ENCODE measurements around the gene DAPK2. TPM values are rescaled to one million over a fixed set of nuclear protein-coding genes. Genes with fewer than 3 reads are reported as not detected.

The DAPK2 gene
- total and polyA plus RNA-seq, 2 donors (not counting 1 experiment from before 2014, with no cell fraction given) = 14.4 to 21.4 TPM

DNA sequence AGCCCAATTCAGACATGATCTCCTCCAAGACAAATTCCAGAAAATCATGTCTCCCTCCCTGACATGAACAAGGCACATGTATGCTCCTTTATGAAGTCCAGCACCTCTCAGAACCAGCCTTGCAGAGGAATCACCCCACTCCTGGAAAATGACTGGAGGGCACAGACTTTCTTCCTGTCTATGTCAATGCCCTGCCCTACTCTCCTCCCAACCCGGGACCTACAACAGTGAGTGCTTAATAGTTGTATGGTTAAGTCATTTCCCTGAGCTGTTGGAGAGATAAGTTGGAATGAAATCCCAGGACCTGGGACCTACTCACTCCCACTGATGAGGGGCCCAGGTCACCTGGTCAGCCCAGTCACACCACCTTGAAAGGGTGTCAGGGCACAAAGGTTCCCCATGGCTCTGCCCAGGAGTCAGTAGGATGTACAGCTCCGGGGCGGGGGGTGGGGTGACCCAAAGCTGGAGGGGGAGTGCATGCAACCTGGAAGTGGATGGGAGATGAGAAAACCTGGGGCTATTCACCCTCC lies 132.4 kb downstream of the DAPK2 start:
- Histone ChIP-seq H3K27ac (ENCODE audit: insufficient read depth, low read length) (no peak overlapping the region), H3K4me3 (replicated peaks in 1 of 4; ENCODE audit: control extremely low read depth in 1 of 4, insufficient read depth in 1 of 4, low read depth in 3 of 4, low read length in 4 of 4) (no peak overlapping the region), H3K4me1 (ENCODE audit: control insufficient read depth, extremely low read depth, insufficient read depth, low read length) (peaks cover 14% of the 10 kb centered on the region), H4K20me1 (ENCODE audit: control insufficient read depth, extremely low read depth, insufficient read depth, low read length) (no peaks in the 10 kb centered on the region), H3K27me3 (ENCODE audit: control insufficient read depth, insufficient read depth, low read length) (peaks cover 2% of the 10 kb centered on the region), H3K9me3 (ENCODE audit: control insufficient read depth, insufficient read depth, low read depth, low read length) (no peaks in the 10 kb centered on the region), H3K9ac (ENCODE audit: insufficient read depth, low read length) (no peak overlapping the region), H3K4me2 (ENCODE audit: extremely low read depth, insufficient read depth, low read length) (no peak overlapping the region), H2AFZ (ENCODE audit: low read length) (no peak overlapping the region), H3K36me3 (ENCODE audit: control insufficient read depth, insufficient read depth, low read length) (no peaks in the 10 kb centered on the region), H3K79me2 (ENCODE audit: control insufficient read depth, insufficient read depth, low read length) (no peaks in the 10 kb centered on the region)
- TF ChIP-seq EZH2 (IDR thresholded peaks at IDR 0.05; ENCODE audit: low read length, missing control alignments) = no peak
- TF ChIP-seq, protein P1, sequence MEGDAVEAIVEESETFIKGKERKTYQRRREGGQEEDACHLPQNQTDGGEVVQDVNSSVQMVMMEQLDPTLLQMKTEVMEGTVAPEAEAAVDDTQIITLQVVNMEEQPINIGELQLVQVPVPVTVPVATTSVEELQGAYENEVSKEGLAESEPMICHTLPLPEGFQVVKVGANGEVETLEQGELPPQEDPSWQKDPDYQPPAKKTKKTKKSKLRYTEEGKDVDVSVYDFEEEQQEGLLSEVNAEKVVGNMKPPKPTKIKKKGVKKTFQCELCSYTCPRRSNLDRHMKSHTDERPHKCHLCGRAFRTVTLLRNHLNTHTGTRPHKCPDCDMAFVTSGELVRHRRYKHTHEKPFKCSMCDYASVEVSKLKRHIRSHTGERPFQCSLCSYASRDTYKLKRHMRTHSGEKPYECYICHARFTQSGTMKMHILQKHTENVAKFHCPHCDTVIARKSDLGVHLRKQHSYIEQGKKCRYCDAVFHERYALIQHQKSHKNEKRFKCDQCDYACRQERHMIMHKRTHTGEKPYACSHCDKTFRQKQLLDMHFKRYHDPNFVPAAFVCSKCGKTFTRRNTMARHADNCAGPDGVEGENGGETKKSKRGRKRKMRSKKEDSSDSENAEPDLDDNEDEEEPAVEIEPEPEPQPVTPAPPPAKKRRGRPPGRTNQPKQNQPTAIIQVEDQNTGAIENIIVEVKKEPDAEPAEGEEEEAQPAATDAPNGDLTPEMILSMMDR (conservative IDR thresholded peaks at IDR 0.05 in 1 of 2, IDR thresholded peaks at IDR 0.05 in 1 of 2; ENCODE audit: low read depth in 1 of 2, low read length in 2 of 2) = no peak
- no peak for DNase-seq (ENCODE audit: low read depth in 2 of 2)

DNA sequence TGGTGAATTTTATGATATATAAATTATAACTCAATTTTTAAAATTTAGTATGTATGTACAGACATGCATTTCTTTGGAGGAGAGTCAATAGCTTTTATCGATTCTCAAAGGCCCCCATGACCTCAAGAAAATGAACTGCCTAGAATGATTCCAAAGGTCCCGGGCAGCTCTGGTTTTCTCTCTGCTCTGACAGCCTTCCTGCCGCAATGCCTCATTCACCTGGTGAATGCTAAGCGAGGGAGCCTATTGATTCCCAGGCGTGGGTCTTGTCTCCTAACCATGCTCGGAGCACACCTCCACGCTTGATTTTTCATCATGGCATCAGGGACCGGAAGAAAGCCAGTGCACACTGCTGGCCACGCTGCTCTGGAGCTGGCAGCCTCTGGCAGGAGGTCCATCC lies 132.9 kb downstream of the DAPK2 start:
- Histone ChIP-seq H3K9ac (ENCODE audit: insufficient read depth, low read length) (no peak overlapping the region), H3K4me3 (replicated peaks in 1 of 4; ENCODE audit: control extremely low read depth in 1 of 4, insufficient read depth in 1 of 4, low read depth in 3 of 4, low read length in 4 of 4) (no peak overlapping the region), H3K27ac (ENCODE audit: insufficient read depth, low read length) (no peak overlapping the region), H3K79me2 (ENCODE audit: control insufficient read depth, insufficient read depth, low read length) (no peaks in the 10 kb centered on the region), H3K36me3 (ENCODE audit: control insufficient read depth, insufficient read depth, low read length) (no peaks in the 10 kb centered on the region), H3K9me3 (ENCODE audit: control insufficient read depth, insufficient read depth, low read depth, low read length) (no peaks in the 10 kb centered on the region), H3K27me3 (ENCODE audit: control insufficient read depth, insufficient read depth, low read length) (peaks cover 2% of the 10 kb centered on the region), H2AFZ (ENCODE audit: low read length) (no peak overlapping the region), H4K20me1 (ENCODE audit: control insufficient read depth, extremely low read depth, insufficient read depth, low read length) (no peaks in the 10 kb centered on the region), H3K4me2 (ENCODE audit: extremely low read depth, insufficient read depth, low read length) (no peak overlapping the region), H3K4me1 (ENCODE audit: control insufficient read depth, extremely low read depth, insufficient read depth, low read length) (peaks cover 14% of the 10 kb centered on the region)
- DNase-seq (ENCODE audit: low read depth in 2 of 2) = no peak
- TF ChIP-seq, protein P1 (conservative IDR thresholded peaks at IDR 0.05 in 1 of 2, IDR thresholded peaks at IDR 0.05 in 1 of 2; ENCODE audit: low read depth in 1 of 2, low read length in 2 of 2) = no peak
- no peak for TF ChIP-seq EZH2 (IDR thresholded peaks at IDR 0.05; ENCODE audit: low read length, missing control alignments)

DNA sequence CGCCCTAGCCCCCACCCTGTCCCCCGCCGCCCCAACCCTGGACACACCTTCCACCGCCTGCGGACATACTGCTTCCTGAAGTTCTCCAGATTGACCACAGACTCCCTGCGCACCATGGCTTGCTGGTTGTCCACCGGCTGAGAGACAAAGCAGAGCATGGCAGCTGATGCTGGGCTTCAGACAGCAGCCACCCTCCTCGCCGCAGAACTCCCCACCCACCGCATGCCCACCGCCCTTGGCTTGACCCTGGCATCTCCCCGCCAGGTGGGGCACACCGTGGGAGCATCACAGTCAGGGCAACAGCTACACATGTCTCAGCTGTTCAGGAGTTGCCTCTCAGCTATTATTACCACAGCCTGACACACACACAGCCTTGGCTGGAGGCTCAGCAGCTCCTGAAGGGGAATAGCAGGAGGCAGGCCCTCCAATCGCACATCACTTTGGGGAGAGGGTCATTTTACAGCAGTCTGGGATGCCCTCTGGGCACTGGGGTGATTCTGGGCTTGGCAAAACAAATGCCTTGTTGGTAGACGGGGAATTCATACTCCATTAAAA lies 134.1 kb downstream of the DAPK2 start:
- H3K9ac ChIP-seq (ENCODE audit: insufficient read depth, low read length) = peak overlapping the region; percentile 2

More for the DNA sequence above, 134.1 kb downstream of the DAPK2 start:
- Histone ChIP-seq H3K27ac (ENCODE audit: insufficient read depth, low read length) (no peak overlapping the region), H3K4me2 (ENCODE audit: extremely low read depth, insufficient read depth, low read length) (no peak overlapping the region), H3K9me3 (ENCODE audit: control insufficient read depth, insufficient read depth, low read depth, low read length) (no peaks in the 10 kb centered on the region), H2AFZ (ENCODE audit: low read length) (no peak overlapping the region), H3K36me3 (ENCODE audit: control insufficient read depth, insufficient read depth, low read length) (no peaks in the 10 kb centered on the region), H4K20me1 (ENCODE audit: control insufficient read depth, extremely low read depth, insufficient read depth, low read length) (no peaks in the 10 kb centered on the region), H3K27me3 (ENCODE audit: control insufficient read depth, insufficient read depth, low read length) (peaks cover 2% of the 10 kb centered on the region), H3K4me1 (ENCODE audit: control insufficient read depth, extremely low read depth, insufficient read depth, low read length) (peaks cover 14% of the 10 kb centered on the region), H3K4me3 (replicated peaks in 1 of 4; ENCODE audit: control extremely low read depth in 1 of 4, insufficient read depth in 1 of 4, low read depth in 3 of 4, low read length in 4 of 4) (no peak overlapping the region), H3K79me2 (ENCODE audit: control insufficient read depth, insufficient read depth, low read length) (no peaks in the 10 kb centered on the region)
- no peak for DNase-seq (ENCODE audit: low read depth in 2 of 2)
- no peak for TF ChIP-seq EZH2 (IDR thresholded peaks at IDR 0.05; ENCODE audit: low read length, missing control alignments)
- TF ChIP-seq, protein P1 (conservative IDR thresholded peaks at IDR 0.05 in 1 of 2, IDR thresholded peaks at IDR 0.05 in 1 of 2; ENCODE audit: low read depth in 1 of 2, low read length in 2 of 2) = no peak

Measured in fibroblast of lung (primary cell).